ENCODE data around the gene SMCR8.

SMCR8 gene

DNA sequence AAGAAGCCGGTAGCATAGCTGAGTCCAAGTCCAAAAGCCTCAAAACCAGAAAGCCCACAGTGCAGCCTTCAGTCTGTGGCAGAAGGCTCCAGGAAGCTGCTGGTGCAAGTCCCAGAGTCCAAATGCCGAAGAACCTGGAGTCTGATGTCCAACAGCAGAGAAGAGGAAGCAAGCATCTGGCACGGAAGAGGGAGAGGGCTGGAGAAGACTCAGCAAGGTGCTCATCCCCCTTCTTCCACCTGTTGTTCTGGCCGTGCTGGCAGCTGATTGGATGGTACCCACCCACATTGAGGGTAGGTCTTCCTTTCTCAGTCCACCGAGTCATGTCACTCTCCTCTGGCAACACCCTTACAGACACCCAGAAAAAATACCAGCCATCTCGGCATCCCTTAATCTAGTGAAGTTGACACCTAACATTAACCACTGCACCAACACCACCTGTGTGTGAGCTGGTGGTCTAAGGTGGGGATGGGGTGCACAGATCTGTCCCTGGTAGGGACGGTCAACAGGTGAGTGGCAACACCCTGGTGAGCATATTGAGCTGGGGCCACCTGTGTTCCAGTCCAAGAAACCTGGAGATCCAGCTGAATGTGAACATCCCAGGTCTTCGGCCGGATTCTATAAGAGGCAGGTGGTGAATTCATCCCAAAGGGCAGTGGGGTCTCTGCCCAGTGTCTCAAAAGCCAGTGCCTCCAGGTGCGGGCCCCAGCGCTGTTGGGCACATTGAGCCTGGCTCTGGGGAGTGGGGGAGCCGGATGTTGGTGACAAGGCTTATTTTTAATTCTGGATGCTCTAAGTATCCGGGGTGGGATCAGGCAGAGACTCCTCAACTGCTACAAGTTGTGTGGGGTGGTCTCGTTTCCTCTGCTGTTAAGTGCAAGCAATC, 44.8 kb upstream of the SMCR8 start:
- Histone ChIP-seq H3K9ac (ENCODE audit: low read length) (no peak overlapping the region), H2AFZ (ENCODE audit: low read length) (no peak overlapping the region), H3K79me2 (ENCODE audit: low read length) (no peaks in the 10 kb centered on the region), H3K9me2 (replicated peaks; ENCODE audit: insufficient read depth, low read length) (no peaks in the 10 kb centered on the region), H3K4me1 (ENCODE audit: low read length) (no peaks in the 10 kb centered on the region), H3K4me2 (ENCODE audit: low read depth, low read length) (no peak overlapping the region), H4K20me1 (ENCODE audit: insufficient read depth, low read length) (no peaks in the 10 kb centered on the region), H3K27me3 (replicated peaks; ENCODE audit: insufficient read depth, low read length) (no peaks in the 10 kb centered on the region), H3K36me3 (replicated peaks; ENCODE audit: insufficient read depth, low read length) (no peaks in the 10 kb centered on the region), H3K9me3 (replicated peaks; ENCODE audit: insufficient read depth, low read length) (no peaks in the 10 kb centered on the region), H3K27ac (ENCODE audit: low read length) (no peak overlapping the region), H3F3A (ENCODE audit: insufficient read depth, low read length) (no peaks in the 10 kb centered on the region), H3K4me3 (ENCODE audit: low read length) (no peak overlapping the region)
- DNase-seq: no peak
- TF ChIP-seq EZH2 (optimal IDR thresholded peaks at IDR 0.05; ENCODE audit: low read depth, low read length): no peak
- TF ChIP-seq EZH2phosphoT487 (IDR thresholded peaks at IDR 0.05; ENCODE audit: low read length): no peak
- TF ChIP-seq, protein P1, sequence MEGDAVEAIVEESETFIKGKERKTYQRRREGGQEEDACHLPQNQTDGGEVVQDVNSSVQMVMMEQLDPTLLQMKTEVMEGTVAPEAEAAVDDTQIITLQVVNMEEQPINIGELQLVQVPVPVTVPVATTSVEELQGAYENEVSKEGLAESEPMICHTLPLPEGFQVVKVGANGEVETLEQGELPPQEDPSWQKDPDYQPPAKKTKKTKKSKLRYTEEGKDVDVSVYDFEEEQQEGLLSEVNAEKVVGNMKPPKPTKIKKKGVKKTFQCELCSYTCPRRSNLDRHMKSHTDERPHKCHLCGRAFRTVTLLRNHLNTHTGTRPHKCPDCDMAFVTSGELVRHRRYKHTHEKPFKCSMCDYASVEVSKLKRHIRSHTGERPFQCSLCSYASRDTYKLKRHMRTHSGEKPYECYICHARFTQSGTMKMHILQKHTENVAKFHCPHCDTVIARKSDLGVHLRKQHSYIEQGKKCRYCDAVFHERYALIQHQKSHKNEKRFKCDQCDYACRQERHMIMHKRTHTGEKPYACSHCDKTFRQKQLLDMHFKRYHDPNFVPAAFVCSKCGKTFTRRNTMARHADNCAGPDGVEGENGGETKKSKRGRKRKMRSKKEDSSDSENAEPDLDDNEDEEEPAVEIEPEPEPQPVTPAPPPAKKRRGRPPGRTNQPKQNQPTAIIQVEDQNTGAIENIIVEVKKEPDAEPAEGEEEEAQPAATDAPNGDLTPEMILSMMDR (IDR thresholded peaks at IDR 0.05; ENCODE audit: low read length): no peak

DNA sequence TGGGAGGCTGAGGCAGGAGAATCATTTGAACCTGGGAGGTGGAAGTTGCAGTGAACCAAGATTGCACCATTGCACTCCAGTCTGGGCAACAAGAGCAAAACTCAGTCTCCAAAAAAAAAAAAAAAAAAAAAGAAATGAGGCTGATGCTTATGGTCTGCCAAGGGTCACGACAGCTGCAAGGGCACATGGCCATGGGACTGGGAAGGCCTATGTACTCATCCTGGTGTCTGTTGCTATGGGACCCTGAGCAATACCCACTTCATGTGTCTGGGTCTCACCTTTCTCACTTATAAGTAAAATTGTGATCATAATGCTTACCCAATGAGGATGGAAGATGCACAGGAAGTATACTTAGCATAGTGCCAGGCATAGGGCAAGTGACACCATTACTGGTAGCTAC, 38.0 kb upstream of the SMCR8 start:
- H3K36me3 ChIP-seq (replicated peaks; ENCODE audit: insufficient read depth, low read length): peaks cover 6% of the 10 kb centered on the region
- no peak overlapping the region for H3K4me2 ChIP-seq (ENCODE audit: low read depth, low read length)
- no peaks in the 10 kb centered on the region for H3K27me3 ChIP-seq (replicated peaks; ENCODE audit: insufficient read depth, low read length)
- H3K27ac ChIP-seq (ENCODE audit: low read length): no peak overlapping the region
- no peaks in the 10 kb centered on the region for H3K79me2 ChIP-seq (ENCODE audit: low read length)
- no peaks in the 10 kb centered on the region for H4K20me1 ChIP-seq (ENCODE audit: insufficient read depth, low read length)
- DNase-seq: no peak
- H3K4me3 ChIP-seq (ENCODE audit: low read length): no peak overlapping the region
- no peaks in the 10 kb centered on the region for H3K4me1 ChIP-seq (ENCODE audit: low read length)
- no peaks in the 10 kb centered on the region for H3K9me3 ChIP-seq (replicated peaks; ENCODE audit: insufficient read depth, low read length)
- H3K9ac ChIP-seq (ENCODE audit: low read length): no peak overlapping the region
- no peak overlapping the region for H2AFZ ChIP-seq (ENCODE audit: low read length)
- H3K9me2 ChIP-seq (replicated peaks; ENCODE audit: insufficient read depth, low read length): no peaks in the 10 kb centered on the region
- H3F3A ChIP-seq (ENCODE audit: insufficient read depth, low read length): no peaks in the 10 kb centered on the region
- TF ChIP-seq EZH2phosphoT487 (IDR thresholded peaks at IDR 0.05; ENCODE audit: low read length) (no peak), EZH2 (optimal IDR thresholded peaks at IDR 0.05; ENCODE audit: low read depth, low read length) (no peak)
- TF ChIP-seq, protein P1 (IDR thresholded peaks at IDR 0.05; ENCODE audit: low read length): no peak

DNA sequence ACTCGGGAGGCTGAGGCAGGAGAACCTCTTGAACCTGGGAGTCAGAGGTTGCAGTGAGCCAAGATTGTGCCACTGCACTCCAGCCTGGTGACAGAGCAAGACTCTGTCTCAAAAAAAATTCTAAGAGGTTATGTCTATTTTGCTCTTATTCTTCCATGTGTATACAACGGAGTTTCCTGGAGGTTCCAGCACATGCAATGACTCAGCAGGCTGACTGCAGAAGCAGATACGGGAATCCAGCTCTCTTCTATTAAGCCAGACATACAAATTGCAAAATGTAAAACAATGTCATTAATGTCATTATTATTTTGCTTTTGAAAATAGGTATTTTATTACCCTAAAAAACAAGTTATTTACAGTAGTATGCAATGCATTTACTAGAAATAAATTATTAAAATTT, 36.2 kb upstream of the SMCR8 start:
- H4K20me1 ChIP-seq (ENCODE audit: insufficient read depth, low read length): no peaks in the 10 kb centered on the region
- no peak overlapping the region for H3K9ac ChIP-seq (ENCODE audit: low read length)
- peaks cover 6% of the 10 kb centered on the region for H3K36me3 ChIP-seq (replicated peaks; ENCODE audit: insufficient read depth, low read length)
- H3K4me3 ChIP-seq (ENCODE audit: low read length): no peak overlapping the region
- H3K27me3 ChIP-seq (replicated peaks; ENCODE audit: insufficient read depth, low read length): no peaks in the 10 kb centered on the region
- no peak for DNase-seq
- no peaks in the 10 kb centered on the region for H3K4me1 ChIP-seq (ENCODE audit: low read length)
- no peak for TF ChIP-seq EZH2phosphoT487 (IDR thresholded peaks at IDR 0.05; ENCODE audit: low read length)
- TF ChIP-seq, protein P1 (IDR thresholded peaks at IDR 0.05; ENCODE audit: low read length): no peak
- no peak for TF ChIP-seq EZH2 (optimal IDR thresholded peaks at IDR 0.05; ENCODE audit: low read depth, low read length)
- no peak overlapping the region for H3K27ac ChIP-seq (ENCODE audit: low read length)
- H3K4me2 ChIP-seq (ENCODE audit: low read depth, low read length): no peak overlapping the region
- H3K9me3 ChIP-seq (replicated peaks; ENCODE audit: insufficient read depth, low read length): no peaks in the 10 kb centered on the region
- no peaks in the 10 kb centered on the region for H3K9me2 ChIP-seq (replicated peaks; ENCODE audit: insufficient read depth, low read length)
- no peak overlapping the region for H2AFZ ChIP-seq (ENCODE audit: low read length)
- H3F3A ChIP-seq (ENCODE audit: insufficient read depth, low read length): no peaks in the 10 kb centered on the region
- no peaks in the 10 kb centered on the region for H3K79me2 ChIP-seq (ENCODE audit: low read length)

All from MM.1S (cell line).